ENCODE measurements around the gene LHX4.

LHX4 gene

DNA sequence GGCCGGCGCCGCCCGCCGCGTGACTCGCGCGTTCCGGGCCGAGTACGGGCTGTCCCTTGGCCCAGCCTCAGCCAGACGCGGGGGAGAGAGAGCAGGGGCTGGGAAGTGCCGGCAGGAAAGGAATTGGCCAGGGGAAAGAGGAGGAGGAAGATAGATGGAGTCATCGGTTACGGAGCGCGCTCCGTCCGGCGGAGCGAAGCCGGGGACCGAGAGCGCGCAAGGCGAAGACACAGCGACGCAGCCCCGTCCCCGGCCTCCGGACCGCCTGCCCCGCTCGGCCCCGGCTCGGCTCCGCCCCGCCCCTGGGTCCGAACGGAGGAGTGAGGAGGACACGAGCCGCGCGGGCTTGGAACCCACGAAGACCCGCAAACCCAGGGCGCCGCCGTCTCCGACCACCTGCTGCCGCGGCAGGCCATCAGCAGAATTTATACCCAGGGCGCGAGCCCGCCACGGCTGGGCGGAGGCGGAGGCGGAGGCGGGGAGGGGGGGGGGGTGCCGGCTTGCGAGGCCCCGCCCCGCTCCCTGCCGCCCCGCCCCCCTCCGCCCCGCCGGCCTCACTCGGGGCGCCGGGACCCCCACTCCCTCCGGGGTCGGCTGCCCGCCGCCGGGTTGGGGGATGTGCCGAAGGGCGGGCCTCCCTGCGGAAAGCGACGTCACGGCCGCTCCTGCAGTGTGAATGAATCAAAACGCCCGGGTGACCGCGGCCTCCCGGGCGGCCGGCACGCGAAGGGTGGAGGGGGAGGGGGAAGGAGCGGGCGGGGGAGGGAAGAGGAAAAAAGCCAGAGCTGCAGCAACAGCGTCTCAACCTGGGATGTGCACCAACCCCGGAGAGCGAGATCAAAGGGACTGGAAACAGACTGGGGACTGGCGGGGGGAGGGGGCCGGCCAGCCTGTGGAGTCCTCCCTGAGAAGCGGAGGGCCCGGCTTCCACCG, at the start of gene LHX4:
Gene LHX4 (plus strand): TSS at position 782 of the 933 bp plus-strand sequence. CDS start 266 bp downstream, outside the sequence.
- ATAC-seq: peak; percentile 14 to 36

- ATAC-seq: no peak
Measured at GRCh38 chr1:180181048-180181447, 49.0 kb upstream of the LHX4 start.

- ATAC-seq: no peak
Measured at GRCh38 chr1:180181996-180182642, 47.9 kb upstream of the LHX4 start.

- ATAC-seq: no peak
Measured at GRCh38 chr1:180182643-180183311, 47.3 kb upstream of the LHX4 start.

DNA sequence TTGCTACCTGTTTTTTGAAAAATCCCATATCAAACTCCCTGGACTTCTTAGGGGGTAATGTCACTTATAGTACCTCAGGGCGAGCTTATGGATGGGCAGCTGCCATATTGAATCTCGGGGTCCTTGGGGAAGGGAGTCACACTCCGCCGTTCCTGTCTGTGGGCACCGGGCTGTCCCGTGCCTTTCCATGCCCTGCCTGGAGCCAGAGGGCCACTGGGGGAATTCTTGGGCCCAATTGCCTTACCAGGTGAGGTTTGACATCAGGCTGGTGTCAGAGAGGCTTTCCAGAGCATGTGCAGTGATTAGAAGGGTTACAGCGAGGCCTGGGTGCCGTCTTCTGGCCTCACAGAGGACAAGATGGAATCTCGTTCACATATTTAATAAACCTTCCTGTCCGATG, 46.6 kb upstream of the LHX4 start:
- ATAC-seq: no peak

DNA sequence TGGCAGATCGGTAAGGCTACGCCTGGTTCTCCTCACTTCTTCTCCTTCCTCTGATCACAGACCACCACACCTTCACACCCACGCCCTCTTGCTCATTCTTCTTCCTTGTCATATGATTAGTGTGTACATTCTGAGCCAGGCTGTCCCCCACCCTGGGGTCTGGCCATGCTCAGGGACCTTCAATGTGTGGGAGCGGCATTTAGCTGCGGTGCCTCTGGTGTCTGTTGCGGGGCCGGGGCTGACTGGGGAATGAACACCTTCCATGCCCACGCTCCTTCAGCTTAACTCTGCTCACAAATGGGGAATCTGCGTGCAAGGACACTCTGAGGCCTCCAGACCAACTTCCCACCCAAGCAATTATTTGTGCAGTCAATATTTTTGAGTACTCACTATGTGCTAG, 46.0 kb upstream of the LHX4 start:
- no peak for ATAC-seq

GRCh38 chr1:180185281-180185680, 44.8 kb upstream of the LHX4 start:
- no peak for ATAC-seq

- no peak for ATAC-seq
Measured at GRCh38 chr1:180185971-180186645, 44.0 kb upstream of the LHX4 start.

- no peak for ATAC-seq
Measured at GRCh38 chr1:180186831-180187230, 43.2 kb upstream of the LHX4 start.

DNA sequence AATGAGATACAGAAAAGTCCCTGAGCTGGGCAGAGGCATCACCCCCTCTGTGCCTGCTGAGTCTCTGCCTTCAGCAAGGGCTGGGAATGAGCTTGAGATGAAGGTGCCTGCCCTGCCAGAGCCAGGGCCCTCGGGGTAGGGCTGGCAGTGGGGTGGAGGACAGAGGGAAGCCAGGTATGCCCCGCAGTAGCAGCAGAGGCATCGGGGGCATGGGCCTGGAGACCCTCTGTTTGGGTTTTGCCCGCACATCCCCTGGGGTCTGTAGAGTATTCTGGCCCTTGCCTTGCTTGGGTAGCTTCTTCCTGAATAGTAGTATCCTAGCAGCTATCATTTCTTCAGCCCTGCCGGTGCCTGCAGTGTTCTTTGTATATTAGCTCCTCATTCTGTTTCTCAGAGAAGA, 42.4 kb upstream of the LHX4 start:
- no peak for ATAC-seq

DNA sequence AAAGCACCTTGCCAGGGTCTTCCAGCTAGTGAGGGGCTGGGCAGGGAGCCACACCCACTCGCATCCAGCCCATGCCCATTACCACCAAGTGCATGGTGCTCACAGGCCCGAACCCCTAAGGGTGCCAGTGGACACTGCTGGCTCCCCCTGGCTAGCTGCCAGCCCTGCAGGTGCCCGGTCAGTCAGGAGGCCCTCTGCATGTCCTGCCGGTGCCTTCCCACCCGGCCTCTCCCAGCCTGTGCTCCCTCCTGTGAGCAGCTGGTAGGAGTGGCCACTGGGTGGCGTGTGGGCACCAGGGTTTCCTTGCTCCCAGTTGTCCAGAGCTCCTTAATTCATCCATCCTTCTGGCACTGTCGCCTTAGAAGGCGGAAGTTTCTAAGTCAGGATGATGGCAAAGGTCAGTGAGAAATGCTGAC, 42.0 kb upstream of the LHX4 start:
- ATAC-seq: no peak

DNA sequence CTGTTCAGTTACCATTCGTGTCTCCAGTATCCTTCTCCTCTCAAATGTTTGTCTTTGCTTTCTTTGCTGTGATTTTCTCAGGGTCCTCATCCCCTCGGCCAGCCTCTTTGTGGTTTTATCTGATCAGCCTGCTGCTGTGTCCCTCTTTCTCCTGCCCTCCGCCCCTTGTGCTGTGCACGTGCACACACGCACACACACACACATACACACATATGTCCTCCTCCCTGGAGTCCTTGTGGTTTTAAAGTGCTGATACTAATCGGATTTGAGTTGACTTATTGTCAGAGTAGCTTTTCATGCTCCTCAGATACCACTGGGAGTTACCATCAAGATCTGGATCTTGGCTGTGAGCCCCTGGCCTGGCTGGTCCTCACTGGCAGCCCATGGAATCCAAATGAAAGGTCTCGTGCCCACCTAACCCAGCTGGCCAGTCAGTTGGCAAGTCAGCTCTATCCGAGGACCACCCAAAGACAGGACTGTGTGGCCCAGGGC, 41.3 kb upstream of the LHX4 start:
- ATAC-seq: no peak

GRCh38 chr1:180190091-180190490, 40.0 kb upstream of the LHX4 start:
- no peak for ATAC-seq

GRCh38 chr1:180192172-180192571, 37.9 kb upstream of the LHX4 start:
- ATAC-seq: no peak

GRCh38 chr1:180193141-180194047, 36.7 kb upstream of the LHX4 start:
- ATAC-seq: no peak

DNA sequence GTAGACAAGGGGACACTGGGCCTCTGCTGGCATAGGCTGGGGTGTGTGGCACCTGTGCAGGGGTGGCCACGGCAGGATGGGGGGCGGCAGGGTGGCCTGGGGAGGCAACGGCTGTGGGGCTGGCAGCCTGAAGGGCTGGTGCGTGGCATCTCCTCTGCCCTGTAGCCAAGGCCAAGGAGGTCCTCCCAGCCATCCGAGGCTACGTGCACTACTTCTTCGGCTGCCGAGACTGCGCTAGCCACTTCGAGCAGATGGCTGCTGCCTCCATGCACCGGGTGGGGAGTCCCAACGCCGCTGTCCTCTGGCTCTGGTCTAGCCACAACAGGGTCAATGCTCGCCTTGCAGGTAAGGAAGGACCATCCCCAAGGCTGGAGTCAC, 36.0 kb upstream of the LHX4 start:
- ATAC-seq: no peak

DNA sequence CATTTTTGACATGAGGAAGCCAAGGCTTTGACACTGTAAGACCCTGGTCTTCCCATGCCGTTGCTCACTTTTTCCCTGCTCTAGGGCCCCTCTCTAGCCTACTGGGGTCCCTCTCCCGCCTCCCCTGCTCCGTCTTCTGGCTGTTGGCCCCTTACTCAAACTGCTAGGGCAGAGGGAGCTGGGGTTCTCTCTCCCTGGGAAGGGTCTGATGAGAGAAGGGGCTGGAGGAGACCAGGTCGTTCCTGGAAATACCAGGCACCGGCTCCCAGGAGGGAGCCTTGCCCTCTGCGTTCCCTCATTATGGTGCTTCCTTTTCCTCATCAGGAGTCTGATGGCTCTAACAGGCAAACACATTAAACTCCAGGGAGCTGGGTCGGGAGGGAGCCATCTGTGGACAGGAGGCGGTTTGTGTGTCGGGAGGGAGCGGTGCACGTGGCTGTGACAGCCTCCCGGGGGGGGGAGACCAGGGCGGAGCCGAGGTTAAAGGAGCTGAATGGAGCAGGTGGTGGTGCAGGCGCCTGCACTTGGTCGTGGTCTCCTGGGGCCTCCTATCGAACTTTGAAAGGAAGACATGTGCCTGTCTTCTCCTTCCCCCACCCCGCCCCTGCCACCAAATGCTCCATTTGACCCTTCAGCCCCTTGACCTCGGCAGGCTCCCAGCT, 35.4 kb upstream of the LHX4 start:
- ATAC-seq: no peak

- no peak for ATAC-seq
Measured at GRCh38 chr1:180195401-180195800, 34.7 kb upstream of the LHX4 start.

DNA sequence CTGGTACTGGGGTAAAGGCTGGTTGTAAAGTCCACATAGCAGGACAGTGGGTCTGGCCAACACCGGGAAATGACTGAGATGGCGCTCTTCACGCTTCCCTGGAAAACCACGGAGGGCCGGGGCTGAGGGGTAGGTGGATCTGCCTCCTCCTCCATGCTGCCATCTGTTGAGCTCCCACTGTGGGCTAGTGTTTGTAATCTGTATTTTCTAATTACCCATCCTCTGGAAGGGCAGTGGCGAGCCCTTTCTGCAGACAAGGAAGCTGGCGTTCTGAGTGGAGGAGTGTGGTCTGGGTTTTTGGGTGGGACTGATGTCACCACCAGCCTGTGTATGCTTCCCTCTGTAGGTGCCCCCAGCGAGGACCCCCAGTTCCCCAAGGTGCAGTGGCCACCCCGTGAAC, 34.1 kb upstream of the LHX4 start:
- ATAC-seq: no peak

- ATAC-seq: no peak
Measured at GRCh38 chr1:180196436-180197003, 33.5 kb upstream of the LHX4 start.

DNA sequence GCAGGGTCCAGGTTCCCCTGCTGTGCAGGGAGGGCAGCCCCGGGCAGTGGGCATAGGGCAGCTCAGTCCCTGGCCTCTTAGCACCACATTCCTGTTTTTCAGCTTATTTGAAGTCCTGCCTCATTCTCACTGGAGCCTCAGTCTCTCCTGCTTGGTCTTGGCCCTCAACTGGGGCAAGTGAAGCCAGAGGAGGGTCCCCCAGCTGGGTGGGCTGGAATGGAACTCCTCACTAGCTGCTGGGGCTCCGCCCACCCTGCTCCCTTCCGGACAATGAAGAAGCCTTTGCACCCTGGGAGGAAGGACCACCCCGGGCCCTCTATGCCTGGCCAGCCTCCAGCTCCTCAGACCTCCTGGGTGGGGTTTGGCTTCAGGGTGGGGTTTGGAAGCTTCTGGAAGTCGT, 32.8 kb upstream of the LHX4 start:
- no peak for ATAC-seq

Data from activated CD4-positive, CD25-positive, alpha-beta regulatory T cell treated with anti-CD3 and anti-CD28 coated beads, Interleukin-2, amount 50 U/mL, for 24 hours (primary cell).